DND-41 (cell line): ENCODE measurements around the gene VPREB3.

Experiments
- ATAC-seq: fragments of 200-7000 bp; cut with Tn5 transposase; 3 replicates; pipeline ENCODE4 v1.9.1; 2021; ENCODE audit warnings: low read depth; ENCODE audit not compliant: insufficient read depth
- DNase-seq: peaks from one replicate; pipeline ENCODE4 v3.0.0-alpha.2; 2020
- H2AFZ ChIP-seq: 2 replicates; pipeline ENCODE4 v1.6.0; 2012; ENCODE audit warnings: low read depth, low read length
- H3K27ac ChIP-seq: 2 replicates; pipeline ENCODE4 v1.5.1; 2012; ENCODE audit warnings: low read length, inconsistent platforms
- H3K27me3 ChIP-seq: fragments of 200-600 bp; sonication (generic); 2 replicates; pipeline ENCODE4 v1.6.0; 2012; ENCODE audit warnings: low read length, mild to moderate bottlenecking, inconsistent platforms; ENCODE audit not compliant: insufficient read depth, poor library complexity
- H3K36me3 ChIP-seq: 2 replicates; pipeline ENCODE4 v1.5.1; 2012; ENCODE audit warnings: low read length, inconsistent platforms; ENCODE audit not compliant: insufficient read depth
- H3K4me1 ChIP-seq: 2 replicates; pipeline ENCODE4 v1.5.1; 2012; ENCODE audit warnings: mild to moderate bottlenecking, low read length; ENCODE audit not compliant: insufficient read depth
- H3K4me2 ChIP-seq: 2 replicates; pipeline ENCODE4 v1.6.0; 2012; ENCODE audit warnings: mild to moderate bottlenecking, moderate library complexity, low read length, inconsistent platforms; ENCODE audit not compliant: insufficient read depth
- H3K4me3 ChIP-seq, 2 experiments: fragments of 200-600 bp in 1 of 2; shearing (Covaris generic) in 1 of 2; 2 replicates each; pipeline ENCODE4 v1.5.1; 2012 to 2016; ENCODE audit warnings: inconsistent platforms in 2 of 2, low read length in 2 of 2, mild to moderate bottlenecking in 2 of 2, low read depth in 1 of 2, moderate library complexity in 1 of 2
- H3K79me2 ChIP-seq: 2 replicates; pipeline ENCODE4 v1.6.0; 2012; ENCODE audit warnings: low read length, inconsistent platforms; ENCODE audit not compliant: insufficient read depth
- H3K9ac ChIP-seq: 2 replicates; pipeline ENCODE4 v1.6.0; 2012; ENCODE audit warnings: low read depth, mild to moderate bottlenecking, inconsistent platforms, low read length, moderate library complexity
- H3K9me3 ChIP-seq: 2 replicates; pipeline ENCODE4 v1.5.1; 2012; ENCODE audit warnings: low read length, moderate library complexity, mild to moderate bottlenecking, inconsistent platforms; ENCODE audit not compliant: insufficient read depth, severe bottlenecking
- H4K20me1 ChIP-seq: 2 replicates; pipeline ENCODE4 v1.6.0; 2012; ENCODE audit warnings: low read length; ENCODE audit not compliant: insufficient read depth
- EZH2 ChIP-seq: IDR thresholded peaks from 3 replicates; pipeline ENCODE4 v1.6.1; 2012; ENCODE audit warnings: borderline replicate concordance, low read depth, mild to moderate bottlenecking, moderate library complexity, low read length, inconsistent platforms; ENCODE audit not compliant: severe bottlenecking
- TF ChIP-seq, protein P1 (sequence below): IDR thresholded peaks from 2 replicates; pipeline ENCODE4 v1.5.1; 2012; ENCODE audit warnings: borderline replicate concordance, low read length, moderate library complexity, mild to moderate bottlenecking; ENCODE audit not compliant: poor library complexity, severe bottlenecking; ENCODE audit errors: extremely low read depth

The VPREB3 gene

DNA sequence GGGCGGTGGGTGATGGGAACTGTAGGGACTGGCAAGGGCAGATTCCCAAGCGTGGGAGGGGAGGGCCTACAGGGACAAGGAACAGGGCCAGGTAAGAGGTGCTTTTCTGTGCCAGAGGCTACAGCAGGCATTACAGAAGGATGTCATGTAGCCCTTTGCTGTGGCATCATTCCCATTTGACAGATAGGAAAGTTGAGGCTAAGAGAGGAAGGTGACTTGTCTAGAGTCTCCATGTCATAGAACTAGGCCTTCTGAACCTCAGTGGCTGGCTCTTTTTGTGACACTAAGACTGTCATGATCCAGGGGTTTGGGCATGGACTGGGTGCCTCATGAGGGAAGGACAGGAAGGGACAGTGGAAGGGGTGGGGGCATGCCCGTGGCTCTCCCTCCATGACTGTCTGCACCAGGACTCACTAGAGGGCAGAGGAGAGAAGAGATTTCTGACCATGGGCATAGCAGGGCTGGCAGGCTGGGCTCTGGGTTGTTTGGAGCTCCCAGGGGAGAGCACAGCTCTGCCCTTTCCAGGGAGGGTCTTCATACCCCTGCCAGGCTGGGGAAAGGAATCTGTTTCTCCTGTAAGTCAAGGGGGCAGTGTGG lies 21.7 kb upstream of the VPREB3 start:
- Histone ChIP-seq H4K20me1 (no peaks in the 10 kb centered on the region), H2AFZ (no peak overlapping the region), H3K4me1 (peaks cover 8% of the 10 kb centered on the region), H3K27me3 (no peaks in the 10 kb centered on the region), H3K79me2 (no peaks in the 10 kb centered on the region), H3K4me3 (no peak overlapping the region), H3K9ac (no peak overlapping the region), H3K9me3 (no peaks in the 10 kb centered on the region), H3K4me2 (no peak overlapping the region), H3K27ac (no peak overlapping the region), H3K36me3 (no peaks in the 10 kb centered on the region)
- ATAC-seq (no peak), DNase-seq (no peak)
- no peak for TF ChIP-seq EZH2
- TF ChIP-seq, protein P1, sequence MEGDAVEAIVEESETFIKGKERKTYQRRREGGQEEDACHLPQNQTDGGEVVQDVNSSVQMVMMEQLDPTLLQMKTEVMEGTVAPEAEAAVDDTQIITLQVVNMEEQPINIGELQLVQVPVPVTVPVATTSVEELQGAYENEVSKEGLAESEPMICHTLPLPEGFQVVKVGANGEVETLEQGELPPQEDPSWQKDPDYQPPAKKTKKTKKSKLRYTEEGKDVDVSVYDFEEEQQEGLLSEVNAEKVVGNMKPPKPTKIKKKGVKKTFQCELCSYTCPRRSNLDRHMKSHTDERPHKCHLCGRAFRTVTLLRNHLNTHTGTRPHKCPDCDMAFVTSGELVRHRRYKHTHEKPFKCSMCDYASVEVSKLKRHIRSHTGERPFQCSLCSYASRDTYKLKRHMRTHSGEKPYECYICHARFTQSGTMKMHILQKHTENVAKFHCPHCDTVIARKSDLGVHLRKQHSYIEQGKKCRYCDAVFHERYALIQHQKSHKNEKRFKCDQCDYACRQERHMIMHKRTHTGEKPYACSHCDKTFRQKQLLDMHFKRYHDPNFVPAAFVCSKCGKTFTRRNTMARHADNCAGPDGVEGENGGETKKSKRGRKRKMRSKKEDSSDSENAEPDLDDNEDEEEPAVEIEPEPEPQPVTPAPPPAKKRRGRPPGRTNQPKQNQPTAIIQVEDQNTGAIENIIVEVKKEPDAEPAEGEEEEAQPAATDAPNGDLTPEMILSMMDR, result no peak

DNA sequence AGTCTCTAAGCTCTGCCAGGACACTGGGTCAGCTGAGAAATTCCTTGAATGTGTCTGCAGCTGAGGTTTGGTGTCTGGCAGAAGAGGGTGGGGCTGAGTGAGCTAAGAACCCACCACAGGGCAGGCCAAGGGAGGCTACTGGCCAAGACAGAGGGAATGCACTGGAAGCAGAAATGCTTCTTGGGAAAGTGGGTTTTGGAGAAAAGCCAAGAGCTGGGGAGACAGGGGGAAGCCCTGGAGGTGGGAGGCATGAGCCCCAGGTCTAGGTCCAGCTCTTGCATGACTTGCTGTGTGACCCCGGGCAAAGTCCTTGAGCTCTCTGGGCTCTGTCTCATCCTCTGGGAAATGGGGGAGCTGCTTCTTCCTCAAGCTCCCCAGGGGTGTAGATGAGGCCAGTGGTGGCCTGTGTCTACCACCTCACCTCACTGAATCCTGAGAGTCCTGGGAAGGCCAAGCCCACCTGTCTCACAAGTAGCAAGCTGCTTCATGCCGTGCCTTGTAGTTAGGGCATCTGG lies 20.8 kb upstream of the VPREB3 start:
- no peak for TF ChIP-seq EZH2
- Histone ChIP-seq H3K4me2 (no peak overlapping the region), H3K36me3 (no peaks in the 10 kb centered on the region), H3K27me3 (no peaks in the 10 kb centered on the region), H3K9ac (no peak overlapping the region), H3K9me3 (no peaks in the 10 kb centered on the region), H3K4me3 (no peak overlapping the region), H2AFZ (no peak overlapping the region), H3K27ac (no peak overlapping the region), H3K79me2 (no peaks in the 10 kb centered on the region), H4K20me1 (no peaks in the 10 kb centered on the region), H3K4me1 (peaks cover 8% of the 10 kb centered on the region)
- ATAC-seq, result no peak
- no peak for DNase-seq

DNA sequence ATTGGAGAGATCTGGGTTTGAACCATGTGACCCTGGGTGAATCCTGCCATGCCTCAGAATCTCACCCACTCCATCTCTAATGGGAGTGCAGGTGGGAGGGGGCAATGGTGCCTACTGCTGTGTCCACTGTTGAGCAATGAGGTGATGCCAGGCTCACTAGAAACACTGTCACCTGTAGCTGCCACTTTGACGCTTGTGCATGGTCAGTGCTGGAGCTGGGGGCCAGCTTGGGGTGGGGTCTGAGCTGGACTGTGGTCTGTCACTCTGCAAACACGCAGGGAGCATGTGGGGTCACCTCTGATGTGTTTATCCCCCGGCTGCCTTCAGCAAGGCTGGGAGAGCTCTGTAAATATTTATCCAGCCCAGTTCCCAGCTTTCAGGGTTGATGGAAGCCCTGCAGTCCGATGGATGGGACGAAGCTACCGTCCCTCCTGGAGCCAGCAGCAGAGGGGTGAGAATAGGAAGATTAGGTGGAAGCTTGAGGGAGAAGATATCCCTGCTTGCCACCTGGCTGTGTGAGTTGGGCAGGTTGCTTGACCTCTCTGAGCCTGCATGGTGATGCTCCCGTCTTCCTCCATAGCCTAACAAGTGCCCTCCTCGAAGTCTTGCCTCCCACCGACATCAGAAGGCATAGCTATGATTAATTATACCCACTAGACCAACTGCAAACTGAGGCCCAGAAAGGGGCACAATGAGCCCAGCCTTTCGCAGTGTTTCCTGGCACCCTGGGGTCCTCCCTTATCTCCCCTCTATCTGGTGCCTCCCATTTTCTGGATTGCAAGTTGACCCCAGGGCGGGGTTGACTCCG lies 20.1 kb upstream of the VPREB3 start:
- no peak overlapping the region for H3K4me2 ChIP-seq

More for the DNA sequence above, 20.1 kb upstream of the VPREB3 start:
- Histone ChIP-seq H3K9me3 (no peaks in the 10 kb centered on the region), H3K9ac (no peak overlapping the region), H3K4me1 (peaks cover 8% of the 10 kb centered on the region), H2AFZ (no peak overlapping the region), H3K36me3 (no peaks in the 10 kb centered on the region), H3K4me3 (no peak overlapping the region), H3K79me2 (no peaks in the 10 kb centered on the region), H3K27me3 (no peaks in the 10 kb centered on the region), H4K20me1 (no peaks in the 10 kb centered on the region), H3K27ac (no peak overlapping the region)
- DNase-seq (no peak), ATAC-seq (no peak)
- TF ChIP-seq, protein P1, result no peak
- no peak for TF ChIP-seq EZH2
